Activated CD8-positive, alpha-beta memory T cell treated with anti-CD3 and anti-CD28 coated beads, Interleukin-2, amount 50 U/mL, for 4 hours (primary cell): ENCODE results near the gene EPHB6.

Experiments used
- DNase-seq: peaks from one replicate; pipeline ENCODE4 v3.0.0-alpha.2; 2020

The EPHB6 gene

GRCh38 chr7:142836426-142836825 lies 18.4 kb upstream of the EPHB6 start:
- DNase-seq = no peak

DNA sequence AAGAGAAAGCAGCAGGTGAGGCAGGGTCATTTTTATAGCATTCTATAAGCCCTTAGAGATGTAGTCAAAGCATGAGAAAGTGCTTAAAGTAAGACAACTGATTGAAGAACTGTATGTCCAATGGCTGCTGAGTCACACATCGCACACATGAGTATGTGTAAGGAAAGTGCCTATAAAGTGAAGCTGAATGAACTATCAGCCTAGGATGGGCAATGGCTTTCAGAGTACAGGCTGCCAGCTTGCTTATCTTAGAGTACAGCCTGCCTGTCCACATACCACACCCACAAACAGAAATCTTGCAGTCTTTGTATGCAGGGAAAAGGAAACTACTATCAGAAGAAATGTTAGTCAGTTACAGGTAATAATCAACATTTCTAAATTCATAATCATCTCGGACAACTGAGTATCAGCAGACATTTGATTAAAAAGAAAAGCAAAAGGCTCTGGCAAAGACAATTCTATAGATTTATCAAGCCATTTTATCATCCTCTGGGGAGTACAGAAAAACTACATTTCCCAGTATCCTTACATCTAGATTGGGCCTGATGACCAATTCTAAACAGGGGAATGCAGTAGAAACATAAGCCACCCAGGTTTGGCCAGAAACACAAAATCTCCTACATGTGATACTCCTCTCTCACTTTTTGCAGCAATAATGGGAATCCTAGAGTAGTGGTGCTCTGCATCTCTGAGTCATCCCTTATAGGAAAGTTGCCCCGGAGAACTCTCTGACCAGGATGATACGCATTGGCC lies 16.2 kb upstream of the EPHB6 start:
- DNase-seq = no peak

DNA sequence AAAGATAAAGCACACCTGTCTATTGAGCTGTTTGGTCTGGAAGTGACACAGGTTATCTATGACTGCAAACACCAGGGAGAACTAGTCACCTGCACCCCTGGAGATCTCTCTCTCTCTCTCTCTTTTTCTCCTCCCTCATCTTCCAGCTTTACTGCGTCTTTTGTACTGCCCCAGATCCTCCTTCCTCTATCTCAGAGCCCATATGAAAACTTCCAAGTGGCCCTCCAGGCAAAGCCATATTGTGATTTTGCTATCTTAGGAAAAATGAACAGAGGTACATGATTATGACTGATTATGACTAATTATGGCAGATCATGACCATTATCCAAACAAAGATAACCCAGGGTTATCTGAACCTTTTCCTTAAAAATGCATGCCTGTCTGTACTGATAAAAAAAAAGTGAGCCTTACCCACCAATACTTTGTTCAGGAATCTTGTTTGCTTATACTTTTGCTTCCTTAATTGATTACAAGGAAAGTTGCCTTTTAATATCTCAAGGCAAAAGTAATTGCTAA lies 12.6 kb upstream of the EPHB6 start:
- DNase-seq = no peak

GRCh38 chr7:142847353-142847752 lies 7.5 kb upstream of the EPHB6 start:
- no peak for DNase-seq

DNA sequence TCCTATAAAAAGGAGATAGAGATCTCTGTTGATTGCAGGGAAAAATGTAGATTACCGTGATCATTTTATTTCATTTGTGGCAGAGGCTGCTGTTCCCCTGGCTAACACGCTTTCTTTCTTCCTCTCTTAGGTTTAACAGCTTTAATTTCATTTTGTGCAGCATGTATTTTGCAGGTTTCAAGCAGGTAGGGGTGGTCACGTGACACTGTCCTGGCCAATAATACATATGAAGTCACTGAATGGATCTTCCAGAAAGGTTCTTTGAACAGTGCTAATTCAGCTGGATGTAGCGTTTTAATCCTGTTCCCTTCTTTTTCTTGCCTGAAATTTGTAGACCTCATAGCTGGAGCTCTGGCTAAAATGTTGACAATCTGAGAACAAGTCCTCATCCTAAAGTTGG lies 3.6 kb upstream of the EPHB6 start:
- no peak for DNase-seq

DNA sequence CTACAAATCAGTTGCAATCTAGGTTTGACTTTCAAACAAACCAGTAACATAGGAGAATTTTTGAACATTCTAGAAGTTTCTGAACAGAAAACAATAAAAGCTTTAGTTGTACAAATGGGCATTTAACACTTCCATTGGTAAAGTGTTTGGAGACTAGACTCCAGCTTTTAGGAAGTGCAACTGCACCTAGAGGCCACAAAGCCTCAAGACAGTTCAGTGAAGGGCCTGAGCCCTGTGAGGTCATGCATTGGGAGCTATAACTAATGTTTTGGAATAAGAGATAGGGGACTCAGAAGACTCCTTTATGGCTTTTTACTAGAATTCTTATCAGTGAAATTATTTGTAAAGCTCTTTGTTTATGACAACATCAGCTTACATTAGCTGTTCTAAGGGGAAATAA lies 3.0 kb upstream of the EPHB6 start:
- DNase-seq = no peak

GRCh38 chr7:142853739-142854371 lies 1.0 kb upstream of the EPHB6 start:
- DNase-seq = peak; percentile 65

DNA sequence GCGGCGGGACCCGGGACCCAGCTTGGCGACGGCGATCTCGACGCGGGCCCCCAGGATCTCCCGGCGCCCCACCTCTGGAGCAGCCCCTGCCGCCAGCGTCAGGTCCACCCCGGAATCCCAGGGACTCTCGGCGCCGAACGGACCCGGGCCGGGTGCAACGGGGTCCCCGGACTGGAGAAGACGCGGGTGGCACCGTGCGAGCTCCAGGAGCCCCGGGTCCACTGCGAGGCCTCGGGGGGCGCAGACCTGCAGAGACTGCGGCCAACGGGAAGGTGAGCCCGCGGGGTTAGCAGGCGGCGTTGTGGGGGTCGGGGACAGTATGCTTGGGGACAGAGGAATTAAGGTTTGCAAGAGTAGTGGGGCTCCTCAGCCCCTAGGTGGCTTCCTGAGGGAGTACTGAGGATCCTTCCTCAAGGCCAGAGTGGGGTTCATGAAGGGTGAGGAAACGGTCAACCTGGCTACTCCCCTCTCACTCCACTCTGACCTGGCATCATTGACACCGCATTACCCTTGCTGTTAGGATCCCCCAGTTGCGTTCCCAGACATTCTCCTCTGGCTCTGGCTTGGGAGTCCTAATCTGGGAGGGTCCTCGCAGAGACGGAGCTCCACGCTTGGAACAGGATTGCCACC lies 353 bp downstream of the EPHB6 start:
- no peak for DNase-seq

DNA sequence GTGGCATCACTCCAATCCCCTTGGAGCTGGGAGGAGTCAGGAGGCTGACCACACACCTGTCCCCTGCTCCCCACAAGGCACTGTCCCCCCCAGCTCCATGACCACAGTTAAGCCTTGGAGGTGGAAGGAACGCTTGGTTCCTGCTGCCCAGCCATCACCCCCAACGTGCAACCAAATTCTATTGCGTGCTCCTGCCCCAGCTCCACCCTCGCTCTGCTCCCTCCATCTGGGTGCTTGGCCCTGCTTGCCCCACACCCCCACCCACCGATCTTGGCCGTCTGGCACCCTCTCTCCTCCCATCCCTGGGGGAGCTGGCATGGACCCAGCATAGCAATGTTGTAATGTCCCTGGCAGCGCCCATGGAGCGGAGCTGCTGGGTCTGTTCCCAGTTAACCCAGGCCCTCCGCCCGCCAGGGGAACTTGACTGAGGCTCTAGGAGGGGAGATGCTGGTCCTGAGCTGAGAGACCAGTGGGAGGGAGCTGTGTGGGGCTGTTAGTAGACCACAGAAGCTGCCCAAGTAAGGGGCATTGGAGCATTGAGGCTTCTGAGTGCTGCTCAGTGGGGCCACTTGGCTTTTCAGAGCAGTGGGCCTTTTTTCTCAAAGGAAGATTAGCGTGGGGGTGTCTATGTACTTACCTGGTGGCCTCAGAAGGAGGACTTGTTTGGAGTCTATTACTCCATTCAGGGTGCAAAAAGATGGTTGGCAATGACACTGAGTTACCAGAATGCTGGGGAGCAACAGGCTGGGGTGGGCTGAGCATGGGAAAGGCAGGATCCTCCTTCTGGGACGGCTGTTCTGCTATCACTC lies 1.1 kb downstream of the EPHB6 start:
- DNase-seq = no peak

DNA sequence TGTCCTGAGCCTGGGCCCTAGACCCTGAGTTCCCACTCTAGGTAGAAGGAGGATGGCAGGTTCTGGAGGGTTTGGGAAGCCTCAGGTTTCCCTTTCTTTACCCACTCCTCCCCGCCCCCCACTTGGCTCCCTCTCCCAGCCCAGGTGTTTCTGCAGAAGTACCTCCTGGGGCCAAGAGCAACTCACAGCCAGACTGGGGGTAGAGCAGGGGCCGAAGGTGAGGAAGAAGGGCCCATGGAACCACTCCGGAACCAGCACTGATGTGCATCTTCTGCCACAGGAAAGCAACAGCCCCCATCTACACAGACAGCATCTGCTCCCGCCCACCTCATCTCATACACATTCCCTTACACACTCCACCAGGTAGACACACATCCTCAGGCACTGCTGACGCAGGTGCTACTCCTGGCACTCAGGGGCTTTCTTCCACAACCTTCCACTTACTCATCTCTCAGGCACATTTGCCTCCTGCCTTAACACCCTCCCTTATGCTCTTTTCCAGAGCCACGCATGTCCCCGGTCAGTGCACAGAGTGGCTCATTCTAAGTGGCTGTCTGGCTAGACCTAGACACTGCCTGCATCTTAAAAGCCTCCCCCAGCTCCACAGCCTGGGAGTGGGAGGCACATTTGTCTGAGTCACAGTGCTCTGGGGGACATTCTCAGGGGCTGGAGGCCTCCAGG lies 1.8 kb downstream of the EPHB6 start:
- no peak for DNase-seq

DNA sequence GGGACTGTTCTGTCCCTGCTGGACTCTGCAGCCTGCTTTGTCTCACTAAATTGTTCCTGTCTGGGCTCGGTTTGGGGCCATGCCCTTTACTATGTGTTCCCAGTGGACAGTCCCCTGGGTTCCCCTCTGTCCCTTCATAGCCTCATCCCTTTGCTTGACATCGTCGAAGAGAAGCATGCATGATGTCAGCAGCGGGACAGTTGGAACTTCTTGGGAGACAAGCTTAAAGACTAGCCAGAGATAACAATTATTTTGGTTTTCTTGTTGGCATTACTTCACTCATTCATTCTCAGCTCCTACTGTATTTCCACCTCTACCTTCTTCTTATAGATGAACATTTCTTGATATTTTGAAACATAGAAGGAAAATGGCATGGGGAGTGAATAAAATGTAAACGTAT lies 2.7 kb downstream of the EPHB6 start:
- DNase-seq = no peak

GRCh38 chr7:142859411-142859810 lies 4.5 kb downstream of the EPHB6 start:
- no peak for DNase-seq

DNA sequence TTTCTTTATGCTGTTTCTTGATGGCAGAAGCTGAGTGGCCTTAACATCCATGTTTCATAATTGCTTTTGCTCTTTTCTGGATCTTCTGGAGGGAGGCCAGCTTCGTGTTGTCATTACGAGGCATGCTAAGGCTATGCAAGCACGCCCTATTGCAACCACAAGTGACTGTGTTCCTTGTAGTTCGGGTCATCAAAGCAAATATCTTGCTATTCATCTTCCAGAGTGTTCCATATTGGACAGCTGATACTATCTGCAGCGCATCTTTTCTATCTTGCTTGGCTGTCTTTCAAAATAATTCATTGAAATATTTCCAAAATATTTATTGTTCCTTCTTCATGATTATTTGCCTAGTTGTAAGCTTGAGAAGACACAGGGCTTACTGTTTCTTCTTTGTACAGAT lies 5.0 kb downstream of the EPHB6 start:
- no peak for DNase-seq

GRCh38 chr7:142860968-142861367 lies 6.1 kb downstream of the EPHB6 start:
- DNase-seq = no peak

- no peak for DNase-seq
These were observed 7.5 kb downstream of the EPHB6 start for GRCh38 chr7:142862351-142862750.

DNA sequence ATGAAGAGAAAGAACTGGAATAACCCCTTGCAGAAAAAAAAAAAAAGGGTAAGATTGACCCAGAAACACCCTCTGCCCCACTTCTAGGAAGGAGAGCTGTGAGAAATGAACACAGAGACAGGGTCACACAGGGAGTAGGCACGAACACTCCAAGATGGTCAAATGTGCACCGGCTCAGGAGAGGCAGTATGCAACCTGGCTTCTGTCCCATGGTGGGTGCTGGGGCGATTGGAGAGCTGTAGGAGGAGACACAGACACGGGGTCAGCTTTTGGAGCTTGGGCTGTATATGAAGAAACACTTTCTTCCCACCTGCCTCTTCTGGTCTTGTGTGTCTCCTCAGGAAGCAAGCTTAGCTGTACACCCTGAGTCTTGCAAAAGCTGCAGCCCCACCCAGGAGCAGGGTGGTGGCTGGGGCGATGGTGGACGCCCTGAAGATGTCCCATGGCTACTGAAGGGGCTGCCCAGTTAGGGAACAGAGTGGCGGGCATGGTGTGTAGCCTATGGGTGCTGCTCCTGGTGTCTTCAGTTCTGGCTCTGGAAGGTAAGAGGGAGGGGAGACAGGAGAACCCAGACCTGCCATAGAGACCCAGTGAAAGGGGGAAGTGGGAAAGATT lies 8.0 kb downstream of the EPHB6 start:
- DNase-seq = no peak

- no peak for DNase-seq
These were observed 9.2 kb downstream of the EPHB6 start for GRCh38 chr7:142863891-142864685.

GRCh38 chr7:142864980-142865747 lies 10.3 kb downstream of the EPHB6 start:
- no peak for DNase-seq

DNA sequence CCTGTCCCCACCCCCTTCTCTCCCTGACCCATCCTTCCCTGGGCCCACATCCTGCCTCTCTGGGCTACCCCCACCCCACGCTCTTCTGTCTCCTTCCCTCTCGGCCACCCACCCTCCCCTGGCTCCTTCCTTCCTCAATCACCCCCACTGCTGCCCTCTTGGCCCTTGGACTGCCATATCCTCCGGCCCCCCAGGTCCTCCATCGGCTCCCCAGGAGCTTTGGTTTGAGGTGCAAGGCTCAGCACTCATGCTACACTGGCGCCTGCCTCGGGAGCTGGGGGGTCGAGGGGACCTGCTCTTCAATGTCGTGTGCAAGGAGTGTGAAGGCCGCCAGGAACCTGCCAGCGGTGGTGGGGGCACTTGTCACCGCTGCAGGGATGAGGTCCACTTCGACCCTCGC lies 10.9 kb downstream of the EPHB6 start:
- no peak for DNase-seq

DNA sequence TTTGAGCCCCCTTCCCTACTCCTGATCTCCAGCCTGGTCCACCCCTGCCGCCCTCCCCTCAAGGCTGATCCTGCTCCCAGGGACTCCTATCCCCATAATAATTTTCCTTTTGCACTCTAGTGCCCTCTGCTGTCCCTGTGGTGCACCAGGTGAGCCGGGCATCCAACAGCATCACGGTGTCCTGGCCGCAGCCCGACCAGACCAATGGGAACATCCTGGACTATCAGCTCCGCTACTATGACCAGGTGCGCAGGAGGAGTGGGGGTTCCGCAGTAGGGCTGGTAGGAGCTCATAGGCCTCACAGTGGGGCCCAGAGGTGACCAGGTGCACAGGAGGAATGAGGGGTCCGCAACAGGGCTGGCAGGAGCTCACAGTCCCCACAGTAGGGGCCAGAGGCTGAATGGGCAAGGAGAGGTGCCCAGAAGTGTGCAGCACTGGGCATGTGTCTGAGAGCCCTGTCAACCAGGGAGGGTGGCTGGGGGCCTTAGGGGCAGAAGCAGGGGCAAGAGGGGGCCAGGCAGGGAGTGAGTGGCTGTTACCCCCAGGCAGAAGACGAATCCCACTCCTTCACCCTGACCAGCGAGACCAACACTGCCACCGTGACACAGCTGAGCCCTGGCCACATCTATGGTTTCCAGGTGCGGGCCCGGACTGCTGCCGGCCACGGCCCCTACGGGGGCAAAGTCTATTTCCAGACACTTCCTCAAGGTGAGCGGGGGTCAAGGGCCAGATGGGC lies 11.7 kb downstream of the EPHB6 start:
- DNase-seq = no peak
